LNCAP (cell line): ENCODE data around the gene PLCD4.

Experiments used
- CTCF ChIP-seq: fragments of 450-650 bp; IDR thresholded peaks from 2 replicates; pipeline ENCODE4 v1.5.1; 2017; ENCODE audit warnings: mild to moderate bottlenecking

Gene PLCD4

GRCh38 chr2:218623366-218623705, 15.6 kb downstream of the PLCD4 start:
- no peak for TF ChIP-seq CTCF

- TF ChIP-seq CTCF = no peak
Measured at GRCh38 chr2:218626369-218626768, 18.7 kb downstream of the PLCD4 start.

GRCh38 chr2:218627939-218628338, 20.2 kb downstream of the PLCD4 start:
- TF ChIP-seq CTCF = no peak

- no peak for TF ChIP-seq CTCF
Measured at GRCh38 chr2:218631837-218632236, 24.1 kb downstream of the PLCD4 start.

GRCh38 chr2:218635719-218636118, 28.0 kb downstream of the PLCD4 start:
- no peak for TF ChIP-seq CTCF

GRCh38 chr2:218638372-218638771, 30.7 kb downstream of the PLCD4 start:
- no peak for TF ChIP-seq CTCF

- TF ChIP-seq CTCF = no peak
Measured at GRCh38 chr2:218642121-218642656, 34.5 kb downstream of the PLCD4 start.

GRCh38 chr2:218642786-218643185, 35.1 kb downstream of the PLCD4 start:
- no peak for TF ChIP-seq CTCF
